GM23338 (cell line): ENCODE measurements around the gene MYOZ2.

Experiments
- CREB1 ChIP-seq: fragments of 250-450 bp; sonication (Bioruptor Pico); IDR thresholded peaks from 2 replicates; pipeline ENCODE4 v1.5.0; 2020; ENCODE audit warnings: low read depth, mild to moderate bottlenecking, moderate library complexity
- EZH2 ChIP-seq: fragments of 200-600 bp; sonication (generic); IDR thresholded peaks from one replicate; pipeline ENCODE4 v1.8.0; 2017; ENCODE audit warnings: antibody characterized with exemption, mild to moderate bottlenecking, low read depth; ENCODE audit not compliant: unreplicated experiment
- EZH2phosphoT487 ChIP-seq: fragments of 200-600 bp; sonication (generic); IDR thresholded peaks from one replicate; pipeline ENCODE4 v1.8.1; 2018; ENCODE audit warnings: antibody characterized with exemption; ENCODE audit not compliant: unreplicated experiment
- JUNB ChIP-seq: IDR thresholded peaks from one replicate; pipeline ENCODE4 v1.6.1; 2016; ENCODE audit warnings: antibody characterized with exemption; ENCODE audit not compliant: unreplicated experiment
- NANOG ChIP-seq: IDR thresholded peaks from 2 replicates; pipeline ENCODE4 v1.6.1; 2016; ENCODE audit warnings: antibody characterized with exemption, borderline replicate concordance
- POLR2AphosphoS5 ChIP-seq: IDR thresholded peaks from 2 replicates; pipeline ENCODE4 v1.6.1; 2016; ENCODE audit warnings: antibody characterized with exemption, low read depth
- ZNF114 ChIP-seq: fragments of 250-450 bp; sonication (Bioruptor Pico); IDR thresholded peaks from 2 replicates; pipeline ENCODE4 v1.5.0; 2020; ENCODE audit warnings: mild to moderate bottlenecking, moderate library complexity
- TF ChIP-seq, protein P1 (sequence below), 2 experiments: fragments of 200-600 bp in 1 of 2; sonication (generic) in 1 of 2; conservative IDR thresholded peaks; 2 replicates each; pipeline versions ENCODE4 v1.5.1 to v1.6.1; 2016 to 2017; ENCODE audit warnings: antibody characterized with exemption in 2 of 2, low read depth in 2 of 2, mild to moderate bottlenecking in 2 of 2, moderate library complexity in 1 of 2
- TF ChIP-seq, protein P2 (sequence below): IDR thresholded peaks from one replicate; pipeline ENCODE4 v1.6.1; 2018; ENCODE audit warnings: antibody characterized with exemption; ENCODE audit not compliant: unreplicated experiment

DNA sequence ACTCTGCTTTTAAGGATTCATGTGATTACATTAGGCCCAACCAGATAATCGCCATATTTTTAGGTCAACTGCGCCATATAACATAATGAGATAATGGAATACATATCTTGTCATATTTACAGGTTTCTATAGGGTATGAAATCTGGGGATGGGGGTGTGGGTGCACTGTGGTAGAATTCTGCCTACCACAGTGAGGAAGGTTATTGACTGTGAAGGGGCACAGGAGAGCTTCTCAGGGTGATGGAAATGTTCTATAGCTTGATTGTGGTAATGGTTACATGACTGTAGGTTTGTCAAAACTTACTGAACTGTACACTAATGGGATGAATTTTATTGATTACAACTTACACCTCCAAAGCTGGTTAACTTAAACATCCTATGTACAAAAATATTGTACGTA, 92.8 kb downstream of the MYOZ2 start:
- TF ChIP-seq, protein P1, sequence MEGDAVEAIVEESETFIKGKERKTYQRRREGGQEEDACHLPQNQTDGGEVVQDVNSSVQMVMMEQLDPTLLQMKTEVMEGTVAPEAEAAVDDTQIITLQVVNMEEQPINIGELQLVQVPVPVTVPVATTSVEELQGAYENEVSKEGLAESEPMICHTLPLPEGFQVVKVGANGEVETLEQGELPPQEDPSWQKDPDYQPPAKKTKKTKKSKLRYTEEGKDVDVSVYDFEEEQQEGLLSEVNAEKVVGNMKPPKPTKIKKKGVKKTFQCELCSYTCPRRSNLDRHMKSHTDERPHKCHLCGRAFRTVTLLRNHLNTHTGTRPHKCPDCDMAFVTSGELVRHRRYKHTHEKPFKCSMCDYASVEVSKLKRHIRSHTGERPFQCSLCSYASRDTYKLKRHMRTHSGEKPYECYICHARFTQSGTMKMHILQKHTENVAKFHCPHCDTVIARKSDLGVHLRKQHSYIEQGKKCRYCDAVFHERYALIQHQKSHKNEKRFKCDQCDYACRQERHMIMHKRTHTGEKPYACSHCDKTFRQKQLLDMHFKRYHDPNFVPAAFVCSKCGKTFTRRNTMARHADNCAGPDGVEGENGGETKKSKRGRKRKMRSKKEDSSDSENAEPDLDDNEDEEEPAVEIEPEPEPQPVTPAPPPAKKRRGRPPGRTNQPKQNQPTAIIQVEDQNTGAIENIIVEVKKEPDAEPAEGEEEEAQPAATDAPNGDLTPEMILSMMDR (conservative IDR thresholded peaks at IDR 0.05; ENCODE audit: low read depth in 2 of 2) = no peak
- TF ChIP-seq ZNF114 (CRISPR knock-in tag) (no peak), EZH2phosphoT487 (no peak), EZH2 (no peak), POLR2AphosphoS5 (no peak), CREB1 (no peak), JUNB (no peak), NANOG (no peak)
- TF ChIP-seq, protein P2, sequence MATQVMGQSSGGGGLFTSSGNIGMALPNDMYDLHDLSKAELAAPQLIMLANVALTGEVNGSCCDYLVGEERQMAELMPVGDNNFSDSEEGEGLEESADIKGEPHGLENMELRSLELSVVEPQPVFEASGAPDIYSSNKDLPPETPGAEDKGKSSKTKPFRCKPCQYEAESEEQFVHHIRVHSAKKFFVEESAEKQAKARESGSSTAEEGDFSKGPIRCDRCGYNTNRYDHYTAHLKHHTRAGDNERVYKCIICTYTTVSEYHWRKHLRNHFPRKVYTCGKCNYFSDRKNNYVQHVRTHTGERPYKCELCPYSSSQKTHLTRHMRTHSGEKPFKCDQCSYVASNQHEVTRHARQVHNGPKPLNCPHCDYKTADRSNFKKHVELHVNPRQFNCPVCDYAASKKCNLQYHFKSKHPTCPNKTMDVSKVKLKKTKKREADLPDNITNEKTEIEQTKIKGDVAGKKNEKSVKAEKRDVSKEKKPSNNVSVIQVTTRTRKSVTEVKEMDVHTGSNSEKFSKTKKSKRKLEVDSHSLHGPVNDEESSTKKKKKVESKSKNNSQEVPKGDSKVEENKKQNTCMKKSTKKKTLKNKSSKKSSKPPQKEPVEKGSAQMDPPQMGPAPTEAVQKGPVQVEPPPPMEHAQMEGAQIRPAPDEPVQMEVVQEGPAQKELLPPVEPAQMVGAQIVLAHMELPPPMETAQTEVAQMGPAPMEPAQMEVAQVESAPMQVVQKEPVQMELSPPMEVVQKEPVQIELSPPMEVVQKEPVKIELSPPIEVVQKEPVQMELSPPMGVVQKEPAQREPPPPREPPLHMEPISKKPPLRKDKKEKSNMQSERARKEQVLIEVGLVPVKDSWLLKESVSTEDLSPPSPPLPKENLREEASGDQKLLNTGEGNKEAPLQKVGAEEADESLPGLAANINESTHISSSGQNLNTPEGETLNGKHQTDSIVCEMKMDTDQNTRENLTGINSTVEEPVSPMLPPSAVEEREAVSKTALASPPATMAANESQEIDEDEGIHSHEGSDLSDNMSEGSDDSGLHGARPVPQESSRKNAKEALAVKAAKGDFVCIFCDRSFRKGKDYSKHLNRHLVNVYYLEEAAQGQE = no peak
